ENCODE measurements around the gene FARP1.

FARP1 gene

DNA sequence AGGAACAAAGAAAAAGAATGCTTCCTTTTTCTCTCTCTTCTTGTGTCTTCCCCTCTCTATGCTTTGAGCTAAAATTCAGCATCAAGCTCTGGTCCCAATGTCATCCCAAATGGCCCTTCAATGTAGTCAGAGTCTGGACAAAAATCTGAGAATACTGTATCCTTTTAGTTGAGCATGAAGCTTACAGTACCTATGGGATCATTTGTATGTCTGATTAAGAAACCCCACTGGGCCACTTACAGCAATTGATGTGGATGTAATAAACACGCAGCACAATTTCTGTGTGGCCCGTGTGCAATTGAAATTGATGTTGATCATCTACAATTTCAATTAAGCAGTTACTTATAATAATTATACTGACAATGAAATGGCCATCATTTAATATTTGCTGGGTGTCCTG lies 223.1 kb downstream of the FARP1 start:
- TF ChIP-seq, protein P1, sequence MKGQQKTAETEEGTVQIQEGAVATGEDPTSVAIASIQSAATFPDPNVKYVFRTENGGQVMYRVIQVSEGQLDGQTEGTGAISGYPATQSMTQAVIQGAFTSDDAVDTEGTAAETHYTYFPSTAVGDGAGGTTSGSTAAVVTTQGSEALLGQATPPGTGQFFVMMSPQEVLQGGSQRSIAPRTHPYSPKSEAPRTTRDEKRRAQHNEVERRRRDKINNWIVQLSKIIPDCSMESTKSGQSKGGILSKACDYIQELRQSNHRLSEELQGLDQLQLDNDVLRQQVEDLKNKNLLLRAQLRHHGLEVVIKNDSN (IDR thresholded peaks at IDR 0.05): no peak
- TF ChIP-seq, protein P2, sequence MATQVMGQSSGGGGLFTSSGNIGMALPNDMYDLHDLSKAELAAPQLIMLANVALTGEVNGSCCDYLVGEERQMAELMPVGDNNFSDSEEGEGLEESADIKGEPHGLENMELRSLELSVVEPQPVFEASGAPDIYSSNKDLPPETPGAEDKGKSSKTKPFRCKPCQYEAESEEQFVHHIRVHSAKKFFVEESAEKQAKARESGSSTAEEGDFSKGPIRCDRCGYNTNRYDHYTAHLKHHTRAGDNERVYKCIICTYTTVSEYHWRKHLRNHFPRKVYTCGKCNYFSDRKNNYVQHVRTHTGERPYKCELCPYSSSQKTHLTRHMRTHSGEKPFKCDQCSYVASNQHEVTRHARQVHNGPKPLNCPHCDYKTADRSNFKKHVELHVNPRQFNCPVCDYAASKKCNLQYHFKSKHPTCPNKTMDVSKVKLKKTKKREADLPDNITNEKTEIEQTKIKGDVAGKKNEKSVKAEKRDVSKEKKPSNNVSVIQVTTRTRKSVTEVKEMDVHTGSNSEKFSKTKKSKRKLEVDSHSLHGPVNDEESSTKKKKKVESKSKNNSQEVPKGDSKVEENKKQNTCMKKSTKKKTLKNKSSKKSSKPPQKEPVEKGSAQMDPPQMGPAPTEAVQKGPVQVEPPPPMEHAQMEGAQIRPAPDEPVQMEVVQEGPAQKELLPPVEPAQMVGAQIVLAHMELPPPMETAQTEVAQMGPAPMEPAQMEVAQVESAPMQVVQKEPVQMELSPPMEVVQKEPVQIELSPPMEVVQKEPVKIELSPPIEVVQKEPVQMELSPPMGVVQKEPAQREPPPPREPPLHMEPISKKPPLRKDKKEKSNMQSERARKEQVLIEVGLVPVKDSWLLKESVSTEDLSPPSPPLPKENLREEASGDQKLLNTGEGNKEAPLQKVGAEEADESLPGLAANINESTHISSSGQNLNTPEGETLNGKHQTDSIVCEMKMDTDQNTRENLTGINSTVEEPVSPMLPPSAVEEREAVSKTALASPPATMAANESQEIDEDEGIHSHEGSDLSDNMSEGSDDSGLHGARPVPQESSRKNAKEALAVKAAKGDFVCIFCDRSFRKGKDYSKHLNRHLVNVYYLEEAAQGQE (IDR thresholded peaks at IDR 0.05; ENCODE audit: low read depth): no peak
- TF ChIP-seq TAF1 (IDR thresholded peaks at IDR 0.05; ENCODE audit: low read depth) (no peak), EGR1 (IDR thresholded peaks at IDR 0.05) (no peak), ZBTB7A (IDR thresholded peaks at IDR 0.05; ENCODE audit: low read depth) (no peak), TEAD4 (IDR thresholded peaks at IDR 0.05) (no peak), NFIC (IDR thresholded peaks at IDR 0.05) (no peak), CEBPB (IDR thresholded peaks at IDR 0.05) (no peak), FOXM1 (IDR thresholded peaks at IDR 0.05; ENCODE audit: borderline replicate concordance, low read depth) (no peak), CREB1 (IDR thresholded peaks at IDR 0.05; ENCODE audit: low read depth) (no peak), YY1 (IDR thresholded peaks at IDR 0.05; ENCODE audit: low read depth) (no peak), EP300 (IDR thresholded peaks at IDR 0.05; ENCODE audit: borderline replicate concordance) (no peak), TCF12 (IDR thresholded peaks at IDR 0.05; ENCODE audit: low read depth) (no peak), RAD21 (IDR thresholded peaks at IDR 0.05; ENCODE audit: low read depth) (no peak)
- TF ChIP-seq, protein P3, sequence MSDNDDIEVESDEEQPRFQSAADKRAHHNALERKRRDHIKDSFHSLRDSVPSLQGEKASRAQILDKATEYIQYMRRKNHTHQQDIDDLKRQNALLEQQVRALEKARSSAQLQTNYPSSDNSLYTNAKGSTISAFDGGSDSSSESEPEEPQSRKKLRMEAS (IDR thresholded peaks at IDR 0.05): no peak

DNA sequence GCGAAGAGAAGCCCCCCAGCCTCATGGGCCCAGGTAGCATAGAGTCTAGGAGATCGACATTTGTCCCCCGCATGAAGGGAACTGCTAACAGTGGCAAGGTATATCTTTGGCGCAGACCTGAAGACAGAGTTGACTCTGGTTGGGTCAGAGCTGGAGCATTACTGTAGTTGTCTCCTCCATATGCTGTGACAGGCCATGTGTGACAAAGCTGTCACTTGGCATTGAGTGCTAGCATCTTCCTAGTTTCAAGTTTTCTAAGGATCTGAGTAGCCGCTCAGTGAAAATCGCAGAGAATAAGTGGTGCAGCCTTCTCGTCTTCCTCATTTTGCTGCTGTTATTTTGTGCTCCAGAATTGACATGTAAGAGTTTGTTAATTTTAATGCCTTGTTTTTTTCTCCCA lies 223.5 kb downstream of the FARP1 start:
- TF ChIP-seq, protein P1 (IDR thresholded peaks at IDR 0.05): no peak
- TF ChIP-seq, protein P3 (IDR thresholded peaks at IDR 0.05): no peak
- TF ChIP-seq EP300 (IDR thresholded peaks at IDR 0.05; ENCODE audit: borderline replicate concordance): no peak

DNA sequence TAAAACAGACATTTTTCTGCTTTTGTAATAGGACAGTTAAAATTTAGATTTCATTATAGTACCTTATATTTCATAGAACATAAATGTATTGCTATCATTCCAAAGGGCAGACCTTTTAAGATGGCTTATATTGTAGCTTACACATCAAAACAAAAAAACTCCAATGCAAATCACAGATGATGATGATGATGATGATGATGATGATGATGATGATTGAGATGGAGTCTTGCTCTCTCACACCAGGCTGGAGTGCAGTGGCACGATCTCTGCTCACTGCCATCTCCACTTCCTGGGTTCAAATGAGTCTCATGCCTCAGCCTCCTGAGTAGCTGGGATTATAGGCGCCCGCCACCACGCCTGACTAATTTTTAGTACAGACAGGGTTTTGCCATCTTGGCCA lies 224.1 kb downstream of the FARP1 start:
- TF ChIP-seq CREB1 (IDR thresholded peaks at IDR 0.05; ENCODE audit: low read depth) (no peak), RAD21 (IDR thresholded peaks at IDR 0.05; ENCODE audit: low read depth) (no peak), FOXM1 (IDR thresholded peaks at IDR 0.05; ENCODE audit: borderline replicate concordance, low read depth) (no peak), TAF1 (IDR thresholded peaks at IDR 0.05; ENCODE audit: low read depth) (no peak), TCF12 (IDR thresholded peaks at IDR 0.05; ENCODE audit: low read depth) (no peak), EGR1 (IDR thresholded peaks at IDR 0.05) (no peak), TEAD4 (IDR thresholded peaks at IDR 0.05) (no peak), YY1 (IDR thresholded peaks at IDR 0.05; ENCODE audit: low read depth) (no peak), EP300 (IDR thresholded peaks at IDR 0.05; ENCODE audit: borderline replicate concordance) (no peak), NFIC (IDR thresholded peaks at IDR 0.05) (no peak), CEBPB (IDR thresholded peaks at IDR 0.05) (no peak), ZBTB7A (IDR thresholded peaks at IDR 0.05; ENCODE audit: low read depth) (no peak)
- TF ChIP-seq, protein P3 (IDR thresholded peaks at IDR 0.05): no peak
- TF ChIP-seq, protein P1 (IDR thresholded peaks at IDR 0.05): no peak
- TF ChIP-seq, protein P2 (IDR thresholded peaks at IDR 0.05; ENCODE audit: low read depth): no peak

DNA sequence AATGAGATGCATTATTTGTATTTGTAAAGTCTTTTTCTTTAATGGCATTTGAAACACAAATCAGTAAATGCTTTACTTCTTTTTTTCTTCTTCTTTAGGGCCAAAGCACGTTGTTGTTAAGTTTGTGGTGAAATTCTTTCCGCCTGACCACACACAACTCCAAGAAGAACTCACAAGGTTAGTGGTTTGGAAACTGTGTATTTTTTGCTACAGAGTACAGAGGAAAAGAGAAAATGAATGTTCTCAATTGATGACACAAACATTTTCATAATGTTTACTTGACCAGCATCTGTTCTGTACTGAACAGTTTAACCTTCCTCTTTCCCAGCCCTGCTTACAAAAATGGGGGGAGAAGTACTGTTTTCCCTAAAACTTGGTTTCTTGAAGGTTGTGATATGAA lies 225.1 kb downstream of the FARP1 start:
- TF ChIP-seq, protein P2 (IDR thresholded peaks at IDR 0.05; ENCODE audit: low read depth): no peak
- TF ChIP-seq RAD21 (IDR thresholded peaks at IDR 0.05; ENCODE audit: low read depth): no peak
- TF ChIP-seq ZBTB7A (IDR thresholded peaks at IDR 0.05; ENCODE audit: low read depth): no peak
- TF ChIP-seq EGR1 (IDR thresholded peaks at IDR 0.05): no peak
- TF ChIP-seq EP300 (IDR thresholded peaks at IDR 0.05; ENCODE audit: borderline replicate concordance): no peak
